Measurements from ENCODE around the gene GHR. TPM values are rescaled to one million over a fixed set of nuclear protein-coding genes. Genes with fewer than 3 reads are reported as not detected.

GHR gene
- total and polyA plus RNA-seq, 5 experiments from 2014 or later, result not detected

GRCh38 chr5:42606464-42606869, 183.2 kb downstream of the GHR start:
- DNase-seq (no peak), ATAC-seq (no peak)
- H3K27me3 Mint-ChIP-seq, result peaks cover 15 to 29% (median 20%) of the 10 kb centered on the region in 5 donors
- H3K9me3 Mint-ChIP-seq, result peaks cover 0 to 5% (median 0%) of the 10 kb centered on the region in 9 donors
- no peak overlapping the region for H3K4me3 Mint-ChIP-seq
- no peak overlapping the region for H3K27ac Mint-ChIP-seq
- POLR2A ChIA-PET, result no interaction called here
- H3K4me1 Mint-ChIP-seq, result no peaks in the 10 kb centered on the region
- no peaks in the 10 kb centered on the region for H3K36me3 Mint-ChIP-seq

DNA sequence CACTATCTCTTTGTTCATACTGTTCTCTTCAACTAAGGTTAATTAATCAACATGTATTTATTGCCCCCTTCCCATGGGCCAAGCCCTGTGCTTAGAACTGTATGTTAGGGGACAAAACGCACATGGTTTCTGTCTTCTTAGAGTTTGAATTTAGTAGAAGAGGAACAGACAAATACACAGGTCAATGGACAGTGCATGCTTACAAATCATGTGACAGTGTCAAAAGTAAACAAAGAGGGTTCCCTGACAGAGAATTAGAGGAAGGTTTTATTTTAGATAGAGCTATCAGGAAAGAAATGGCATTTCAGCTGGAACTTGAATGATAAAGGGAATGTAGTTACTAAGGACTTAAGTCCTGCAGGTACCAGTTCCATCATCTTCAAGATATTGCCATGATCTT, 188.2 kb downstream of the GHR start:
- Mint-ChIP-seq H3K27me3 (peaks cover 17 to 31% (median 23%) of the 10 kb centered on the region in 5 donors), H3K27ac (no peak overlapping the region), H3K4me3 (no peak overlapping the region), H3K9me3 (peaks cover 0 to 5% (median 0%) of the 10 kb centered on the region in 9 donors), H3K36me3 (no peaks in the 10 kb centered on the region), H3K4me1 (no peaks in the 10 kb centered on the region)
- POLR2A ChIA-PET, result no interaction called here
- DNase-seq, result no peak
- no peak for ATAC-seq

GRCh38 chr5:42612750-42613366, 189.6 kb downstream of the GHR start:
- ATAC-seq (no peak), DNase-seq (no peak)
- POLR2A ChIA-PET, result no interaction called here
- no peaks in the 10 kb centered on the region for H3K9me3 Mint-ChIP-seq
- H3K27ac Mint-ChIP-seq, result no peak overlapping the region
- no peak overlapping the region for H3K4me3 Mint-ChIP-seq
- no peaks in the 10 kb centered on the region for H3K36me3 Mint-ChIP-seq
- peaks cover 15 to 30% (median 19%) of the 10 kb centered on the region in 5 donors for H3K27me3 Mint-ChIP-seq
- H3K4me1 Mint-ChIP-seq, result no peaks in the 10 kb centered on the region

GRCh38 chr5:42614509-42614908, 191.3 kb downstream of the GHR start:
- Mint-ChIP-seq H3K9me3 (no peaks in the 10 kb centered on the region), H3K36me3 (no peaks in the 10 kb centered on the region), H3K4me1 (no peaks in the 10 kb centered on the region), H3K27me3 (peaks cover 10 to 21% (median 16%) of the 10 kb centered on the region in 5 donors), H3K4me3 (no peak overlapping the region), H3K27ac (no peak overlapping the region)
- POLR2A ChIA-PET, result no interaction called here
- ATAC-seq (no peak), DNase-seq (no peak)

DNA sequence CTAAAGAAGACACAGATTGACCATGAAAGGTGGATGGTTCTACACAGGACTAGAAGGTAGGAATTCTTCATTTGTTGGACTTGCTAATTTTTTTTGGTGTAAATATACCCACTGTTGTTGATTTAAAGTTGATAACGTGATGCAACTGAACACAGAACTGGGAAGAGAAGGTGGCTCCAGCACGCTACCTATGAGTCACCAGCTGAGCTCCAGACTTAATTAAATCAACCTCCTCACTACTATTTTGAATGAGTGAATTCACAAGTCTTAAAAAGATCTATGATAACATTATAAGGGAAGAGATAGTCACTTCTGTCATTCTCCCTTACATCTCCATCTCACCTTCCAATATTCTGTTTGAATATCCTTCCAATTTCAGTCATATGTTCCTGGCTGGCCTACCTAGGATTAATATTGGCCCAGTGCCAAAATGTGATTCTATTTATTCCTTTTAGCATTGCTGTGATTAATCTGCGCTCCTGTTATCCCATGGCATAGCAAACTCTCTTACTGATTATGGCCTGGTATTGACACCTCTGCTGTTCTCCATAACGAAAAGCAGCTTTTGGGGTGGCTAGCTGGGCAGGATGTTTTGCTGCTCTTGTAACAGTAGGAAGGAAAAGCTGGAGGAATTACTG, 197.5 kb downstream of the GHR start:
- H3K36me3 Mint-ChIP-seq, result no peaks in the 10 kb centered on the region
- H3K27ac Mint-ChIP-seq, result peak overlapping the region in 2 of 10 donors; percentile 38 to 72
- ATAC-seq, result no peak
- no peaks in the 10 kb centered on the region for H3K9me3 Mint-ChIP-seq
- peaks cover 3 to 9% (median 8%) of the 10 kb centered on the region in 5 donors for H3K27me3 Mint-ChIP-seq
- H3K4me1 Mint-ChIP-seq, result peaks cover 0 to 25% (median 0%) of the 10 kb centered on the region in 4 donors
- peak overlapping the region in 1 of 10 donors; percentile 7 for H3K4me3 Mint-ChIP-seq
- DNase-seq, result no peak
- POLR2A ChIA-PET, result no interaction called here

- Mint-ChIP-seq H3K36me3 (no peaks in the 10 kb centered on the region), H3K4me3 (peak overlapping the region in 1 of 10 donors; percentile 24), H3K4me1 (peaks cover 0 to 25% (median 0%) of the 10 kb centered on the region in 4 donors), H3K27me3 (peaks cover 3 to 6% (median 3%) of the 10 kb centered on the region in 5 donors), H3K9me3 (no peaks in the 10 kb centered on the region), H3K27ac (peak overlapping the region in 1 of 10 donors; percentile 72)
- ATAC-seq (no peak), DNase-seq (no peak)
- POLR2A ChIA-PET, result no interaction called here
Measured at GRCh38 chr5:42621242-42621641, 198.0 kb downstream of the GHR start.

- Mint-ChIP-seq H3K4me1 (peaks cover 0 to 25% (median 0%) of the 10 kb centered on the region in 4 donors), H3K36me3 (no peaks in the 10 kb centered on the region), H3K27ac (peak overlapping the region in 2 of 10 donors; percentile 34 to 72), H3K9me3 (no peaks in the 10 kb centered on the region), H3K27me3 (peaks cover 0 to 5% (median 3%) of the 10 kb centered on the region in 5 donors), H3K4me3 (no peak overlapping the region)
- DNase-seq (no peak), ATAC-seq (no peak)
- POLR2A ChIA-PET, result no interaction called here
Measured at GRCh38 chr5:42621662-42622061, 198.4 kb downstream of the GHR start.

GRCh38 chr5:42624912-42625311, 201.7 kb downstream of the GHR start:
- POLR2A ChIA-PET, result no interaction called here
- H3K27ac Mint-ChIP-seq, result no peak overlapping the region
- peaks cover 0 to 3% (median under 1%) of the 10 kb centered on the region in 5 donors for H3K27me3 Mint-ChIP-seq
- H3K9me3 Mint-ChIP-seq, result no peaks in the 10 kb centered on the region
- DNase-seq, result no peak
- H3K4me1 Mint-ChIP-seq, result peaks cover 0 to 25% (median 0%) of the 10 kb centered on the region in 4 donors
- ATAC-seq, result no peak
- H3K4me3 Mint-ChIP-seq, result no peak overlapping the region
- no peaks in the 10 kb centered on the region for H3K36me3 Mint-ChIP-seq

- ATAC-seq, result no peak
- H3K9me3 Mint-ChIP-seq, result no peaks in the 10 kb centered on the region
- H3K27me3 Mint-ChIP-seq, result peaks cover 0 to 4% (median 2%) of the 10 kb centered on the region in 5 donors
- no peak for DNase-seq
- H3K27ac Mint-ChIP-seq, result no peak overlapping the region
- peaks cover 0 to 13% (median 0%) of the 10 kb centered on the region in 4 donors for H3K4me1 Mint-ChIP-seq
- H3K36me3 Mint-ChIP-seq, result no peaks in the 10 kb centered on the region
- POLR2A ChIA-PET, result no interaction called here
- H3K4me3 Mint-ChIP-seq, result no peak overlapping the region
Measured at GRCh38 chr5:42626462-42626861, 203.2 kb downstream of the GHR start.

DNA sequence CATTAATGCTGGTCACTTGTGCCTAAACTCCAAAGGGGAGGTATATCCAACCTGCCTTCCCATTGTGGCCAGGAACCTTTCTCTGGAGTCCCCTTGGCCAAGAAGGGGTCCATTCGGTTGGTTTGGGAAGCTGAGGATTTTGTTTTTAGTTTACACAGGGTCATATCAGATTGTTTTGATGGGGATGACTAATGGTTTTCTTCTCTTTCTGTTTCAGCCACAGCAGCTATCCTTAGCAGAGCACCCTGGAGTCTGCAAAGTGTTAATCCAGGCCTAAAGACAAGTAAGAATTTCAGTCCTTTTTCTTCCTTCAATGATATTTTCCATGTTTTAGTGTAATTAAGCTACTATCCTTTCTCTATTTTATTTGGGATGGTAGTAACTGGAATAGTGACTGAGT, 205.6 kb downstream of the GHR start:
- no peak overlapping the region for H3K27ac Mint-ChIP-seq
- H3K4me3 Mint-ChIP-seq, result no peak overlapping the region
- H3K9me3 Mint-ChIP-seq, result no peaks in the 10 kb centered on the region
- ATAC-seq (no peak), DNase-seq (no peak)
- no peaks in the 10 kb centered on the region for H3K4me1 Mint-ChIP-seq
- POLR2A ChIA-PET, result no interaction called here
- H3K36me3 Mint-ChIP-seq, result no peaks in the 10 kb centered on the region
- peaks cover 0 to 7% (median 1%) of the 10 kb centered on the region in 5 donors for H3K27me3 Mint-ChIP-seq

- Mint-ChIP-seq H3K27ac (no peak overlapping the region), H3K9me3 (no peaks in the 10 kb centered on the region), H3K4me1 (no peaks in the 10 kb centered on the region), H3K27me3 (peaks cover 0 to 7% (median 1%) of the 10 kb centered on the region in 5 donors), H3K4me3 (no peak overlapping the region), H3K36me3 (no peaks in the 10 kb centered on the region)
- DNase-seq, result no peak
- no peak for ATAC-seq
- POLR2A ChIA-PET, result no interaction called here
Measured at GRCh38 chr5:42629284-42629683, 206.0 kb downstream of the GHR start.

DNA sequence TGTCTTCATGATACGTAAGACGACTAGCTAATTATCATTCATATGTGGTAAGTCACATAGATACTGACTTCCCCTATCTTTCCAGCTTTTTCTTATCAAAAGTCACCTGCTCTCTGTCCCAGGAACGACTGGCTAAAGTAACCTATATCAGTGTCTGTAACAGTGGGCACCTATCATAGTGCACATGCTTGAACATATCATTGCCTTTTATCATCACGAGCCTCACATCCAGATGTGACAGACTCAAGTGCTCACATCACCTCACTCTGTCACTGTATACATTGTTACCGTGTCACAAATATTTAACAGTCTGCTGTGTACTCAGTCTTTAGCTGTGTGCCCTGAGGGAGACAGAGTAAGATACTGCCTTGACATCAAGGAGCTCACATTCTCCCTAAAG, 208.0 kb downstream of the GHR start:
- no peaks in the 10 kb centered on the region for H3K9me3 Mint-ChIP-seq
- no peak overlapping the region for H3K4me3 Mint-ChIP-seq
- POLR2A ChIA-PET, result no interaction called here
- H3K27ac Mint-ChIP-seq, result no peak overlapping the region
- H3K36me3 Mint-ChIP-seq, result no peaks in the 10 kb centered on the region
- DNase-seq, result no peak
- no peak for ATAC-seq
- no peaks in the 10 kb centered on the region for H3K4me1 Mint-ChIP-seq
- H3K27me3 Mint-ChIP-seq, result peaks cover 0 to 7% (median 1%) of the 10 kb centered on the region in 5 donors

DNA sequence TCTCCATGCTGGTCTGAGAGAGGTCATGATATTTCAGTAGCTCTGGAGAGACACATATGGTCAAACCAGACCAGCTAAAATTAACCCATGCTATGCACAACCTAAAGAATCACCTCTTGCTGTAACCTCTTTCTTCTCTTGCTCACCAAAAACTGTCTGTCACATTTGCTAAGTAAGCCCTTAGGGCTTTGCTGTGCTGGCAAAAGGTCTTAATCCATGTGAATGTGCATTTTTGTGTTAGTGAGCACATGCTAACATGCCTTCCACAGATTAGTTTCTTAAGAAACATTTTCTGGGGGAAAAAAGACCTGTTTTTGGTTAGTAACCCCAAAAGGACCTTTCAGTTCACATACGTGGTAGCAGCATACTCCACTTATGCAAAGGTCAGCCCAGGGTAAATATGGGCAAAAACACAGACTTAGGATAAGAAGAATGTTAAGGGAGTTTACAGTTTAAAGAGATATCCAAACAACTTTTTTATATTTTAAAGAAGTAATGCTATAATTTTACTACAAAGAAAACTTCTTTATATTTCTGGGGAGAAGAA, 209.2 kb downstream of the GHR start:
- Mint-ChIP-seq H3K4me1 (no peaks in the 10 kb centered on the region), H3K36me3 (no peaks in the 10 kb centered on the region), H3K27ac (no peak overlapping the region), H3K4me3 (no peak overlapping the region), H3K9me3 (no peaks in the 10 kb centered on the region), H3K27me3 (peaks cover 0 to 9% (median 4%) of the 10 kb centered on the region in 5 donors)
- no peak for ATAC-seq
- POLR2A ChIA-PET, result no interaction called here
- DNase-seq, result no peak
